Urinary bladder (tissue), 4 donors: ENCODE measurements around the gene KLRB1. TPM values are rescaled to one million over a fixed set of nuclear protein-coding genes. Genes with fewer than 3 reads are reported as not detected.
"Not testable (repeated sequence)": the region's sequence is repeated elsewhere in the genome, so short reads cannot be mapped to it uniquely, and the experiment has no call there.

ENCODE experiments used
- DNase-seq: peaks from one replicate; pipeline ENCODE4 v3.0.0-alpha.2; 2015; ENCODE audit errors: extremely low spot score
- H3K27ac ChIP-seq: one replicate; pipeline ENCODE4 v1.5.1; 2013; ENCODE audit warnings: low read depth, mild to moderate bottlenecking, moderate library complexity
- H3K36me3 ChIP-seq: one replicate; pipeline ENCODE4 v1.6.1; 2013; ENCODE audit warnings: mild to moderate bottlenecking, moderate library complexity; ENCODE audit not compliant: insufficient read depth
- H3K4me1 ChIP-seq: one replicate; pipeline ENCODE4 v1.6.1; 2013; ENCODE audit warnings: mild to moderate bottlenecking, moderate library complexity; ENCODE audit not compliant: insufficient read depth
- H3K4me3 ChIP-seq: one replicate; pipeline ENCODE4 v1.5.1; 2013; ENCODE audit warnings: low read depth, low read length
- WGBS: extraction: QIAGEN DNeasy Blood & Tissue Kit; methylation state at CpG from one replicate; pipeline ENCODE4 v1.1.7; 2013; 5-methylcytosine and 5-hydroxymethylcytosine counted together
- polyA plus RNA-seq: library from polyadenylated mRNA; stranded (reverse); fragments of 200-250 nt; gene quantifications from one replicate; pipeline ENCODE4 v1.2.3, GENCODE V29; 2013
- total RNA-seq: library from RNA; depleted of rRNA; stranded (reverse); fragments of >200 nt; gene quantifications from one replicate; pipeline ENCODE4 v1.2.3, GENCODE V29; 2014
- donor health status: healthy with polysubstance abuse.
- donor health status: healthy.

KLRB1 gene
- total and polyA plus RNA-seq, 2 donors = 1.3 to 2.3 TPM

- no peak overlapping the region for H3K4me3 ChIP-seq
- no peak overlapping the region for H3K27ac ChIP-seq
- DNase-seq = no peak
- H3K36me3 ChIP-seq = no peaks in the 10 kb centered on the region
- H3K4me1 ChIP-seq = no peaks in the 10 kb centered on the region
- WGBS = 87% methylated on average over 3 of the region's 3 CpGs
Observed at GRCh38 chr12:9606247-9606646, 1.5 kb downstream of the KLRB1 start.

GRCh38 chr12:9605483-9605882 is 2.2 kb downstream of the KLRB1 start:
- 90% methylated on average over 2 of the region's 2 CpGs for WGBS
- no peak overlapping the region for H3K4me3 ChIP-seq
- H3K4me1 ChIP-seq = no peaks in the 10 kb centered on the region
- no peaks in the 10 kb centered on the region for H3K36me3 ChIP-seq
- no peak for DNase-seq
- no peak overlapping the region for H3K27ac ChIP-seq

DNA sequence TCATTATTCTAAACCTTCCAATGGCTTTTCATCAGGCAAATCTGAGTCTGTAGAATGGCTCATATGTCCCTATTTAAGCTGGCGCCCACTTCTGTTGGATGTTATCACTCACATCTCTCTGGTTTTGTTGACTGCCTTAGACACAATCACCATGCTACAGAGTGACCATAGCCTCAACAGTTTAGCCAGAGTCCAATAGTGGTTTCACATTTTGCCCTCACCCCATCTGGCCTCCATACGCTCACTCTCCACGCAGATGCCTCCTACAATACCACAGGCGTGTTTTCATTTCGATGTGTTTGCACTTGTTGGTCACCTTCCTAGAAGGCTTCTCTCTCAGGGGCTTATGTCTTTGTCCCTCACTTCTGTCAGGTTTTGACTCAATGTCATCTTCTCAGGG is 3.4 kb downstream of the KLRB1 start:
- WGBS = 95% methylated on average over 5 of the region's 5 CpGs
- Histone ChIP-seq H3K4me3 (no peak overlapping the region), H3K4me1 (no peaks in the 10 kb centered on the region), H3K36me3 (no peaks in the 10 kb centered on the region), H3K27ac (no peak overlapping the region)
- DNase-seq = no peak

DNA sequence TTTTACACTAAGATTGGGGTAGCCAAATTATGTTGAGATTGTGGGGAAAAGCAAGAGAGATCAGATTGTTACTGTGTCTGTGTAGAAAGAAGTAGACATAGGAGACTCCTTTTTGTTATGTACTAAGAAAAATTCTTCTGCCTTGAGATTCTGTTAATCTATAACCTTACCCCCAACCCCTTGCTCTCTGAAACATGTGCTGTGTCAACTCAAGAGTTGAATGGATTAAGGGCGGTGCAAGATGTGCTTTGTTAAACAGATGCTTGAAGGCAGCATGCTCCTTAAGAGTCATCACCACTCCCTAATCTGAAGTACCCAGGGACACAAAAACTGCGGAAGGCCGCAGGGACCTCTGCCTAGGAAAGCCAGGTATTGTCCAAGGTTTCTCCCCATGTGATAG is 7.3 kb downstream of the KLRB1 start:
- H3K4me1 ChIP-seq, H3K4me3 ChIP-seq, H3K36me3 ChIP-seq, DNase-seq, H3K27ac ChIP-seq: not testable (repeated sequence)
- 94% methylated on average over 3 of the region's 3 CpGs for WGBS

GRCh38 chr12:9598363-9598762 is 9.4 kb downstream of the KLRB1 start:
- DNase-seq = no peak
- Histone ChIP-seq H3K36me3 (no peaks in the 10 kb centered on the region), H3K4me1 (no peaks in the 10 kb centered on the region), H3K4me3 (no peak overlapping the region), H3K27ac (no peak overlapping the region)
- 72% methylated on average over 3 of the region's 3 CpGs for WGBS

GRCh38 chr12:9597365-9597764 is 10.4 kb downstream of the KLRB1 start:
- Histone ChIP-seq H3K27ac (no peak overlapping the region), H3K36me3 (no peaks in the 10 kb centered on the region)
- WGBS = 92% methylated on average over 5 of the region's 5 CpGs

GRCh38 chr12:9590441-9590840 is 17.3 kb downstream of the KLRB1 start:
- H3K4me1 ChIP-seq = no peaks in the 10 kb centered on the region
- H3K27ac ChIP-seq = no peak overlapping the region
- no peak for DNase-seq
- no peak overlapping the region for H3K4me3 ChIP-seq
- 66% methylated on average over 2 of the region's 2 CpGs for WGBS
- H3K36me3 ChIP-seq = no peaks in the 10 kb centered on the region

More at GRCh38 chr12:9597365-9597764, 10.4 kb downstream of the KLRB1 start:
- no peak for DNase-seq
- Histone ChIP-seq H3K4me1 (no peaks in the 10 kb centered on the region), H3K4me3 (no peak overlapping the region)

GRCh38 chr12:9588749-9589148 is 19.0 kb downstream of the KLRB1 start:
- 74% methylated on average over 2 of the region's 2 CpGs for WGBS
- DNase-seq = no peak
- Histone ChIP-seq H3K27ac (no peak overlapping the region), H3K4me1 (no peaks in the 10 kb centered on the region), H3K36me3 (no peaks in the 10 kb centered on the region), H3K4me3 (no peak overlapping the region)

DNA sequence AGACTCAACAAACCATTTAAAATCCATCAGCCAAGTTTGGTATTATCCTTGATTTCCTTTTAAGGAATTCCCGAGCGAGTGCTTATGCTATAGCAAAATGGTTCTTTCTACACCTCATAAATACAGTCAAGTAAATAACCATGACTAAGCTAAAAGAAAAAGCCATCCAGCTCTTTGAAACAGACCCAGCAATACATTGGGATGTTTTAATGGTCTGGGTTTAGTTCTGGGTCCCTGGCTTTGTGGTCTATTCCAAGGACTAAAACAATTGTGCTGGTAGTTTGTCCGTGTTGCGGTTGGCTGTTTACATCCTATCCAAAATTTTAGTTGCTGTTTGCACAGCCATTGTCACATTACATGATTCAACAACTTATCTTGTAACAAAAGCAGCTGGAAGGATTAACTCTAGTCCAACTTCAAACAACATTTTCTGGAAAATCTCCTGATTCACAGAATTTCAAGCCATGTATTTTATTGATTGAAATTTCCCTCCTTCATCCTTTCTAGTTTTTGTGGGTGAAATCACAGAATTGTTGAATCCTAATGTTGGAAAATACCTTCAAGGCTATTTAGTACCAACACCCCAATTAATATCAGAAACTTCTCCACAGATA is 19.6 kb downstream of the KLRB1 start:
- no peaks in the 10 kb centered on the region for H3K4me1 ChIP-seq
- no peaks in the 10 kb centered on the region for H3K36me3 ChIP-seq
- DNase-seq = no peak
- no peak overlapping the region for H3K27ac ChIP-seq
- 47% methylated on average over 4 of the region's 4 CpGs for whole genome bisulfite sequencing
- H3K4me3 ChIP-seq = no peak overlapping the region

DNA sequence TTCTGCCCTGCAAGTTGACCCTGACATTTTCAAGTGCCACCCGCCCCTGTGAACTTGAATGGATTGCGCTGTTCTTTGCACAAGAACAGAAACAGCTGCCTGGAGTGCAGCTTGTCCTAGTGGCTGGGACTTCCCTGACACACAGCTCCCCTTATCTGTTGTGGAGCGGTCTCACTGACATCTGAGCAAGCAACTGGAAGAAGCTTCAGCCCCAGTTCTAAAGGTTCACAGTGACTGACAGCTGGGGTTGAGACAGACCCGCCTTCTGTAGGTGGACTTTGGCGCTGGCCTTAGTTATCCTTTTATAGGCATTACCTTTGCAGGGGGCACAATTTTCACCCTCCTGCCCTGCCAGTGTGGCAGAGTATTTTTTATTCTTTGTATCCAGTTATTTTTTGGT is 30.0 kb downstream of the KLRB1 start:
- not testable (repeated sequence) for H3K4me1 ChIP-seq, H3K4me3 ChIP-seq, H3K27ac ChIP-seq, H3K36me3 ChIP-seq, DNase-seq
- 90% methylated on average over 2 of the region's 5 CpGs for WGBS

DNA sequence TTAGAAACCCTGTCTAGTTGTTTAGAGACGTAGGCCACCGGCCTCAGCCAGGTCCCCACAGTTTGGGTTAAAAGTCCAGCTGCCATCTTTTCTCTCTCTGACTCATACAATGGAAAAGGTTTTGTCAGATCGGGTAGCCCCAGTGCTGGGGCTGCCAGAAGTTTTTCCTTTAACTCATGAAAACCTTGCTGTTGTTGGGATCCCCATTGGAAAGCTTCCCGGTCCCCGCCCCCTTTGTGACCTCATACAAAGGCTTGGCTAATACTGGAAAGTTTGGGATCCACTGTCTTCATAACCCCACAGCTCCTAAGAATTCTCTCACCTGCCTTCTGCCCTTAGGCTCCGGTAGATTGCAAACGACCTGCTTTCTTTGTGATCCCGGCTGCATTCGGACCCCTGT is 40.6 kb downstream of the KLRB1 start:
- DNase-seq, H3K36me3 ChIP-seq, H3K4me1 ChIP-seq, H3K4me3 ChIP-seq, H3K27ac ChIP-seq: not testable (repeated sequence)
- 87% methylated on average over 9 of the region's 9 CpGs for WGBS

- not testable (repeated sequence) for H3K4me3 ChIP-seq, H3K36me3 ChIP-seq, H3K27ac ChIP-seq, H3K4me1 ChIP-seq, DNase-seq
- WGBS = 92% methylated on average over 7 of the region's 7 CpGs
Observed at GRCh38 chr12:9566113-9566512, 41.6 kb downstream of the KLRB1 start.

DNA sequence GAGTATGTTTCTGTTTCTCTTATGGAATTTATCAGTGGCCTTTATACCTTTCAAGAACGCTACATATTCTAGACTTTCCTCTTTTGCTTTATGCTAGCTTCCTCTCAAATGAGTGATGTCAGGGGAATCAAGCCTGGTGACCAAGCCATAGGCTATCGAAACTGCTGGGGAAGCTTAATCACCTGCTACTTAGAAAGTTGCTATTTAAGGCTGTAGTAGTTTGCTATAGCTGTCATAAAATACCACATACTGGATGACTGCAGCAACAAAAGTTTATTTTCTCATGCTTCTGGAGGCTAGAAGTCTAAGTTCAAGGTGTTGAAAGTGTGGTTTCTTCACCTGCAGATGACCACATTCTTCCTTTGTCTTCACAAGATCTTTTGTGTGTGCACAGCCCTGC is 43.3 kb downstream of the KLRB1 start:
- H3K4me1 ChIP-seq, H3K4me3 ChIP-seq, H3K36me3 ChIP-seq, H3K27ac ChIP-seq, DNase-seq: not testable (repeated sequence)
- WGBS = 93% methylated on average over 2 of the region's 2 CpGs

GRCh38 chr12:9562841-9563453 is 44.8 kb downstream of the KLRB1 start:
- not testable (repeated sequence) for H3K27ac ChIP-seq, H3K4me3 ChIP-seq, H3K4me1 ChIP-seq, DNase-seq, H3K36me3 ChIP-seq
- WGBS = 89% methylated on average over 3 of the region's 5 CpGs
